ENCODE measurements around the gene ITGA7.

- TF ChIP-seq, protein P1, sequence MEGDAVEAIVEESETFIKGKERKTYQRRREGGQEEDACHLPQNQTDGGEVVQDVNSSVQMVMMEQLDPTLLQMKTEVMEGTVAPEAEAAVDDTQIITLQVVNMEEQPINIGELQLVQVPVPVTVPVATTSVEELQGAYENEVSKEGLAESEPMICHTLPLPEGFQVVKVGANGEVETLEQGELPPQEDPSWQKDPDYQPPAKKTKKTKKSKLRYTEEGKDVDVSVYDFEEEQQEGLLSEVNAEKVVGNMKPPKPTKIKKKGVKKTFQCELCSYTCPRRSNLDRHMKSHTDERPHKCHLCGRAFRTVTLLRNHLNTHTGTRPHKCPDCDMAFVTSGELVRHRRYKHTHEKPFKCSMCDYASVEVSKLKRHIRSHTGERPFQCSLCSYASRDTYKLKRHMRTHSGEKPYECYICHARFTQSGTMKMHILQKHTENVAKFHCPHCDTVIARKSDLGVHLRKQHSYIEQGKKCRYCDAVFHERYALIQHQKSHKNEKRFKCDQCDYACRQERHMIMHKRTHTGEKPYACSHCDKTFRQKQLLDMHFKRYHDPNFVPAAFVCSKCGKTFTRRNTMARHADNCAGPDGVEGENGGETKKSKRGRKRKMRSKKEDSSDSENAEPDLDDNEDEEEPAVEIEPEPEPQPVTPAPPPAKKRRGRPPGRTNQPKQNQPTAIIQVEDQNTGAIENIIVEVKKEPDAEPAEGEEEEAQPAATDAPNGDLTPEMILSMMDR (IDR thresholded peaks at IDR 0.05): no peak
- TF ChIP-seq POLR2AphosphoS5 (IDR thresholded peaks at IDR 0.05; ENCODE audit: low read depth, low read length) (no peak), TCF7L2 (IDR thresholded peaks at IDR 0.05; ENCODE audit: low read depth, low read length) (no peak)
Observed at GRCh38 chr12:55713721-55714120, 6.0 kb upstream of the ITGA7 start.

Data from Panc1 (cell line).